IMR-90 (cell line): ENCODE results near the gene OR2T33. TPM values are rescaled to one million over a fixed set of nuclear protein-coding genes. Genes with fewer than 3 reads are reported as not detected.
"Not testable (repeated sequence)": the region's sequence is repeated elsewhere in the genome, so short reads cannot be mapped to it uniquely, and the experiment has no call there.

Source experiments
- ATAC-seq: fragments of 200-7000 bp; cut with Tn5 transposase; 2 replicates; pipeline ENCODE4 v1.9.1; 2020; ENCODE audit warnings: low read depth, mild to moderate bottlenecking, moderate library complexity
- BruUV-seq: library from RNA; stranded (reverse); fragments of 400-500 nt; replicated peaks from 2 replicates; lab custom pipeline; 2021; lab: Mats Ljungman, UMichigan
- CTCF ChIA-PET: fragments of 300-600 bp; formaldehyde crosslinking; extraction: SDS; loops from one replicate; lab custom pipeline; 2021; ENCODE audit warnings: antibody characterized with exemption; lab: Yijun Ruan, JAX
- POLR2A ChIA-PET: fragments of 300-600 bp; sonication (Branson Sonifier 250); formaldehyde crosslinking; loops from one replicate; lab custom pipeline; 2022; ENCODE audit warnings: antibody characterized with exemption; ENCODE audit not compliant: unreplicated experiment; lab: Charles Lee
- DNase-seq: peaks from one replicate; pipeline ENCODE4 v3.0.0; 2013
- H2AFZ ChIP-seq: replicated peaks from 2 replicates; pipeline ENCODE3; 2013; ENCODE audit warnings: low read length, mild to moderate bottlenecking; ENCODE audit not compliant: poor library complexity
- H2AK5ac ChIP-seq: 2 replicates; pipeline ENCODE4 v1.6.1; 2013; ENCODE audit warnings: low read depth, low read length, inconsistent platforms
- H2AK9ac ChIP-seq: replicated peaks from 2 replicates; pipeline ENCODE3; 2013; ENCODE audit warnings: mild to moderate bottlenecking, low read depth, low read length, moderate library complexity; ENCODE audit not compliant: poor library complexity
- H2BK120ac ChIP-seq: 2 replicates; pipeline ENCODE4 v1.6.1; 2013; ENCODE audit warnings: low read depth, low read length, inconsistent platforms
- H2BK15ac ChIP-seq: 3 replicates; pipeline ENCODE4 v1.6.1; 2013; ENCODE audit warnings: low read depth, low read length, inconsistent platforms
- H2BK20ac ChIP-seq: 2 replicates; pipeline ENCODE4 v1.6.1; 2013; ENCODE audit warnings: low read depth, mild to moderate bottlenecking, inconsistent platforms, low read length, moderate library complexity
- H2BK5ac ChIP-seq: 2 replicates; pipeline ENCODE4 v1.6.1; 2013; ENCODE audit warnings: mild to moderate bottlenecking, low read depth, low read length, inconsistent platforms; ENCODE audit not compliant: poor library complexity, severe bottlenecking
- H3K14ac ChIP-seq: replicated peaks from 2 replicates; pipeline ENCODE4 v1.6.1; 2013; ENCODE audit warnings: low read depth, low read length, inconsistent platforms
- H3K18ac ChIP-seq: 2 replicates; pipeline ENCODE4 v1.6.1; 2013; ENCODE audit warnings: low read depth, low read length, control low read depth
- H3K23ac ChIP-seq: 2 replicates; pipeline ENCODE4 v1.6.1; 2013; ENCODE audit warnings: low read depth, low read length, inconsistent platforms
- H3K27ac ChIP-seq: 2 replicates; pipeline ENCODE4 v1.5.1; 2013; ENCODE audit warnings: mild to moderate bottlenecking, control low read depth, low read length; ENCODE audit not compliant: insufficient read depth
- H3K27me3 ChIP-seq: 2 replicates; pipeline ENCODE4 v1.6.1; 2013; ENCODE audit warnings: low read length; ENCODE audit not compliant: control insufficient read depth, insufficient read depth
- H3K36me3 ChIP-seq: 2 replicates; pipeline ENCODE4 v1.6.1; 2013; ENCODE audit warnings: low read length, mixed read lengths; ENCODE audit not compliant: control insufficient read depth, insufficient read depth
- H3K4ac ChIP-seq: 2 replicates; pipeline ENCODE4 v1.6.1; 2013; ENCODE audit warnings: low read depth, low read length, inconsistent platforms
- H3K4me1 ChIP-seq: 2 replicates; pipeline ENCODE4 v1.6.1; 2013; ENCODE audit warnings: low read length, mixed read lengths; ENCODE audit not compliant: control insufficient read depth, insufficient read depth
- H3K4me2 ChIP-seq: 2 replicates; pipeline ENCODE4 v1.6.1; 2013; ENCODE audit warnings: low read depth, mild to moderate bottlenecking, control low read depth, low read length, moderate library complexity
- H3K4me3 ChIP-seq: 2 replicates; pipeline ENCODE4 v1.5.1; 2013; ENCODE audit warnings: low read depth, mild to moderate bottlenecking, control low read depth, low read length, moderate library complexity; ENCODE audit not compliant: insufficient read depth
- H3K56ac ChIP-seq: 2 replicates; pipeline ENCODE4 v1.6.1; 2013; ENCODE audit warnings: low read length, inconsistent platforms; ENCODE audit not compliant: insufficient read depth; ENCODE audit errors: extremely low read depth
- H3K79me1 ChIP-seq, 2 experiments: 2 replicates each; pipeline ENCODE4 v1.6.1; 2013; ENCODE audit warnings: low read length in 2 of 2, inconsistent platforms in 1 of 2, low read depth in 1 of 2
- H3K9ac ChIP-seq: 2 replicates; pipeline ENCODE4 v1.6.1; 2013; ENCODE audit warnings: low read depth, low read length, control low read depth
- H3K9me1 ChIP-seq: 2 replicates; pipeline ENCODE4 v1.6.1; 2013; ENCODE audit warnings: low read length, inconsistent platforms; ENCODE audit not compliant: insufficient read depth
- H3K9me3 ChIP-seq: 2 replicates; pipeline ENCODE4 v1.6.1; 2013; ENCODE audit warnings: low read length; ENCODE audit not compliant: control insufficient read depth, insufficient read depth
- H4K20me1 ChIP-seq: 2 replicates; pipeline ENCODE4 v1.6.1; 2013; ENCODE audit warnings: low read length, inconsistent platforms; ENCODE audit not compliant: insufficient read depth
- H4K5ac ChIP-seq: 2 replicates; pipeline ENCODE4 v1.6.1; 2013; ENCODE audit warnings: mild to moderate bottlenecking, low read depth, low read length, control low read depth
- H4K8ac ChIP-seq, 2 experiments: 2 replicates each; pipeline ENCODE4 v1.6.1; 2013; ENCODE audit warnings: low read depth in 2 of 2, low read length in 2 of 2, control low read depth in 1 of 2, inconsistent platforms in 1 of 2
- H4K91ac ChIP-seq: 2 replicates; pipeline ENCODE4 v1.6.1; 2013; ENCODE audit warnings: low read depth, low read length, inconsistent platforms; ENCODE audit not compliant: insufficient read depth
- WGBS, 2 experiments: methylation state at CpG; one replicate each; pipeline versions ENCODE4 v1.1.5 to v1.1.7; 2013; ENCODE audit warnings: missing lambda C conversion rate in 2 of 2; ENCODE audit not compliant: insufficient read length in 1 of 2; ENCODE audit errors: extremely low coverage in 2 of 2; 5-methylcytosine and 5-hydroxymethylcytosine counted together
- dilution Hi-C: fragments of 300-500 bp; cut with HindIII; formaldehyde crosslinking; loops from one replicate; pipeline ENCODE4 v1.14.3; 2018; ENCODE audit warnings: low sequenced_read_pairs; ENCODE audit not compliant: unreplicated experiment
- in situ Hi-C: fragments of 300-500 bp; cut with MboI; formaldehyde crosslinking; loops from 3 replicates; pipeline ENCODE4 v1.14.3; 2019; ENCODE audit warnings: low sequenced_read_pairs, inconsistent platforms, mixed read lengths
- intact Hi-C: fragments of 100-400 bp; cut with micrococcal nuclease; formaldehyde crosslinking; loops from 2 replicates; pipeline ENCODE4 v1.10.0; 2022
- polyA plus RNA-seq, 3 experiments: library from polyadenylated mRNA; depleted of rRNA; stranded (reverse); fragments of >200 nt; gene quantifications; 2 replicates each; pipeline ENCODE4 v1.2.3, GENCODE V29; 2012; ENCODE audit warnings: low replicate concordance in 1 of 3
- total RNA-seq: library from RNA; depleted of rRNA; stranded (reverse); fragments of >200 nt; gene quantifications from 2 replicates; pipeline ENCODE4 v1.2.3, GENCODE V29; 2012

OR2T33 gene
- total and polyA plus RNA-seq, 2 of the 4 experiments (the other 2 are of a cell fraction): not detected

GRCh38 chr1:248306740-248307139 lies 29.0 kb upstream of the OR2T33 start:
- H3K9me3 ChIP-seq, CTCF ChIA-PET, in situ Hi-C loops, H3K23ac ChIP-seq, H3K56ac ChIP-seq, H3K79me1 ChIP-seq, H3K14ac ChIP-seq, H3K36me3 ChIP-seq, H4K20me1 ChIP-seq, H2BK15ac ChIP-seq, H3K9ac ChIP-seq, intact Hi-C loops, H2AFZ ChIP-seq, BruUV-seq, H4K8ac ChIP-seq, H3K9me1 ChIP-seq, H2BK5ac ChIP-seq, H4K5ac ChIP-seq, H3K4me2 ChIP-seq, ATAC-seq, H3K27me3 ChIP-seq, H2BK20ac ChIP-seq, dilution Hi-C loops, H3K4ac ChIP-seq, H3K4me3 ChIP-seq, DNase-seq, POLR2A ChIA-PET, H2AK9ac ChIP-seq, H3K18ac ChIP-seq, H4K91ac ChIP-seq, H2BK120ac ChIP-seq, H2AK5ac ChIP-seq, H3K4me1 ChIP-seq, H3K27ac ChIP-seq: not testable (repeated sequence)
- WGBS, 2 experiments: no CpG with 5 or more reads among the region's 15 CpGs
